ENCODE data around the gene ERVW-1. TPM values are rescaled to one million over a fixed set of nuclear protein-coding genes. Genes with fewer than 3 reads are reported as not detected.

The ERVW-1 gene
- total RNA-seq, 1 donor from 2014 or later = not detected

GRCh38 chr7:92432299-92432946 lies 45.3 kb downstream of the ERVW-1 start:
- no peak for DNase-seq (ENCODE audit: low read depth)

- no peak for DNase-seq (ENCODE audit: low read depth)
Measured at GRCh38 chr7:92427193-92427592, 50.6 kb downstream of the ERVW-1 start.

GRCh38 chr7:92425311-92425947 lies 52.3 kb downstream of the ERVW-1 start:
- DNase-seq (ENCODE audit: low read depth) = no peak

- no peak for DNase-seq (ENCODE audit: low read depth)
Measured at GRCh38 chr7:92423710-92424131, 54.0 kb downstream of the ERVW-1 start.

- DNase-seq (ENCODE audit: low read depth) = no peak
Measured at GRCh38 chr7:92422926-92423325, 54.8 kb downstream of the ERVW-1 start.

- no peak for DNase-seq (ENCODE audit: low read depth)
Measured at GRCh38 chr7:92421676-92422435, 55.9 kb downstream of the ERVW-1 start.

Other genes with a start within 250 kb of the ERVW-1 start
- 59.2 and 60.4 TPM in 2 replicates for gene KRIT1, start 232.0 kb downstream of the ERVW-1 start, total RNA-seq
- gene ANKIB1, start 232.0 kb downstream of the ERVW-1 start, total RNA-seq = 34.6 and 37.6 TPM in 2 replicates
- 41.6 and 44.6 TPM in 2 replicates for gene GATAD1, start 30.5 kb downstream of the ERVW-1 start, total RNA-seq
- 20.0 and 23.0 TPM in 2 replicates for gene PEX1, start 50.6 kb upstream of the ERVW-1 start, total RNA-seq
- gene RBM48, start 50.8 kb upstream of the ERVW-1 start, total RNA-seq = 18.6 and 20.9 TPM in 2 replicates
- gene FAM133B, start 112.4 kb upstream of the ERVW-1 start, total RNA-seq = 23.9 and 26.9 TPM in 2 replicates

Data from myocyte (in vitro differentiated cells).